DOHH2 (cell line): ENCODE data around the gene ADAP2.
"Not testable (repeated sequence)": the region's sequence is repeated elsewhere in the genome, so short reads cannot be mapped to it uniquely, and the experiment has no call there.

Source experiments
- H3F3A ChIP-seq: fragments of 200-600 bp; sonication (generic), shearing (Covaris generic); 2 replicates; pipeline ENCODE4 v1.6.0; 2016; ENCODE audit warnings: antibody characterized with exemption, mild to moderate bottlenecking; ENCODE audit not compliant: control insufficient read depth, insufficient read depth
- H3K27ac ChIP-seq: fragments of 200-600 bp; sonication (generic); 2 replicates; pipeline ENCODE4 v1.5.1; 2014; ENCODE audit warnings: low read depth, mild to moderate bottlenecking, low read length, moderate library complexity
- H3K27me3 ChIP-seq: fragments of 200-600 bp; sonication (generic); 2 replicates; pipeline ENCODE4 v1.6.1; 2014; ENCODE audit warnings: mild to moderate bottlenecking, low read length, mixed read lengths; ENCODE audit not compliant: control insufficient read depth
- H3K36me3 ChIP-seq: fragments of 200-600 bp; sonication (generic); 2 replicates; pipeline ENCODE4 v1.6.1; 2014; ENCODE audit warnings: mild to moderate bottlenecking, low read length, moderate library complexity, mixed read lengths; ENCODE audit not compliant: control insufficient read depth
- H3K4me1 ChIP-seq: fragments of 200-600 bp; sonication (generic); 2 replicates; pipeline ENCODE4 v1.6.1; 2014; ENCODE audit warnings: mild to moderate bottlenecking, low read length, mixed read lengths; ENCODE audit not compliant: control insufficient read depth
- H3K4me2 ChIP-seq: fragments of 200-600 bp; sonication (generic); 2 replicates; pipeline ENCODE4 v1.6.0; 2014; ENCODE audit warnings: mild to moderate bottlenecking, low read length, moderate library complexity
- H3K4me3 ChIP-seq: fragments of 200-600 bp; sonication (generic); 2 replicates; pipeline ENCODE4 v1.5.1; 2014; ENCODE audit warnings: mild to moderate bottlenecking, low read length, mixed read lengths
- H3K79me2 ChIP-seq: fragments of 200-600 bp; sonication (generic); 2 replicates; pipeline ENCODE4 v1.6.1; 2014; ENCODE audit warnings: mild to moderate bottlenecking, low read length, mixed read lengths; ENCODE audit not compliant: control insufficient read depth
- H3K9me2 ChIP-seq: fragments of 200-600 bp; sonication (generic); replicated peaks from 2 replicates; pipeline ENCODE4 v1.6.1; 2014; ENCODE audit warnings: mild to moderate bottlenecking, low read length, mixed read lengths; ENCODE audit not compliant: control insufficient read depth
- H3K9me3 ChIP-seq: fragments of 200-600 bp; sonication (generic); 2 replicates; pipeline ENCODE4 v1.6.1; 2014; ENCODE audit warnings: antibody characterized with exemption, low read length, mixed read lengths; ENCODE audit not compliant: control insufficient read depth, insufficient read depth
- H4K20me1 ChIP-seq: fragments of 200-600 bp; sonication (generic); 2 replicates; pipeline ENCODE4 v1.6.0; 2014; ENCODE audit warnings: low read depth, mild to moderate bottlenecking, antibody characterized with exemption, low read length, moderate library complexity; ENCODE audit not compliant: control insufficient read depth, insufficient read depth
- EZH2phosphoT487 ChIP-seq: fragments of 200-600 bp; sonication (generic); IDR thresholded peaks from 2 replicates; pipeline ENCODE4 v1.6.1; 2017; ENCODE audit warnings: borderline replicate concordance, mild to moderate bottlenecking, antibody characterized with exemption, low read length, moderate library complexity, mixed read lengths
- TF ChIP-seq, protein P1 (sequence below): fragments of 200-600 bp; sonication (generic); IDR thresholded peaks from one replicate; pipeline ENCODE4 v1.5.1; 2014; ENCODE audit warnings: antibody characterized with exemption, mild to moderate bottlenecking, low read depth, low read length; ENCODE audit not compliant: poor library complexity, severe bottlenecking

ADAP2 gene

DNA sequence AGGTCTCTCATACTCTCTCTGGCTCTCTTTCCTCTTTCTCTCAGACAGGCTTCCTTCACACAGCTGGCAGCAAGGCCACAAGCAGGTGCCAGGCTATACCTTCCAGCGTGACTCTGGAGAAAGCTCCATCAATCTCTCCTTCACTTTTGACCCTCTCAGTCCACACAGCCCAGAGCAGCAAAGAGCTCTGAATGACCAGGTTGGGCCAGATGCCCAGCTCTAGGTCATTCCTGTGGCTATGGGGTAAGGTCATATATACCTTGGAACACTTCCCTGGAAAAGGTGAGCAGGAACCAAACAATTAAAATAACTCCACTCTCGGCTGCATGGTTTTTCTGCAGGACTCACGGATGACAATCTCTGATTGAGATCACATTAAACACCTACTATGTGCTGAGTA is 8.8 kb downstream of the ADAP2 start:
- Histone ChIP-seq H3F3A (no peaks in the 10 kb centered on the region), H3K4me1 (peaks cover 5% of the 10 kb centered on the region), H3K4me2 (no peak overlapping the region), H3K27me3 (no peaks in the 10 kb centered on the region), H3K9me2 (no peaks in the 10 kb centered on the region), H3K79me2 (no peaks in the 10 kb centered on the region), H4K20me1 (no peaks in the 10 kb centered on the region), H3K36me3 (no peaks in the 10 kb centered on the region), H3K27ac (no peak overlapping the region), H3K4me3 (no peak overlapping the region), H3K9me3 (no peaks in the 10 kb centered on the region)
- TF ChIP-seq, protein P1, sequence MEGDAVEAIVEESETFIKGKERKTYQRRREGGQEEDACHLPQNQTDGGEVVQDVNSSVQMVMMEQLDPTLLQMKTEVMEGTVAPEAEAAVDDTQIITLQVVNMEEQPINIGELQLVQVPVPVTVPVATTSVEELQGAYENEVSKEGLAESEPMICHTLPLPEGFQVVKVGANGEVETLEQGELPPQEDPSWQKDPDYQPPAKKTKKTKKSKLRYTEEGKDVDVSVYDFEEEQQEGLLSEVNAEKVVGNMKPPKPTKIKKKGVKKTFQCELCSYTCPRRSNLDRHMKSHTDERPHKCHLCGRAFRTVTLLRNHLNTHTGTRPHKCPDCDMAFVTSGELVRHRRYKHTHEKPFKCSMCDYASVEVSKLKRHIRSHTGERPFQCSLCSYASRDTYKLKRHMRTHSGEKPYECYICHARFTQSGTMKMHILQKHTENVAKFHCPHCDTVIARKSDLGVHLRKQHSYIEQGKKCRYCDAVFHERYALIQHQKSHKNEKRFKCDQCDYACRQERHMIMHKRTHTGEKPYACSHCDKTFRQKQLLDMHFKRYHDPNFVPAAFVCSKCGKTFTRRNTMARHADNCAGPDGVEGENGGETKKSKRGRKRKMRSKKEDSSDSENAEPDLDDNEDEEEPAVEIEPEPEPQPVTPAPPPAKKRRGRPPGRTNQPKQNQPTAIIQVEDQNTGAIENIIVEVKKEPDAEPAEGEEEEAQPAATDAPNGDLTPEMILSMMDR: no peak
- TF ChIP-seq EZH2phosphoT487: no peak

DNA sequence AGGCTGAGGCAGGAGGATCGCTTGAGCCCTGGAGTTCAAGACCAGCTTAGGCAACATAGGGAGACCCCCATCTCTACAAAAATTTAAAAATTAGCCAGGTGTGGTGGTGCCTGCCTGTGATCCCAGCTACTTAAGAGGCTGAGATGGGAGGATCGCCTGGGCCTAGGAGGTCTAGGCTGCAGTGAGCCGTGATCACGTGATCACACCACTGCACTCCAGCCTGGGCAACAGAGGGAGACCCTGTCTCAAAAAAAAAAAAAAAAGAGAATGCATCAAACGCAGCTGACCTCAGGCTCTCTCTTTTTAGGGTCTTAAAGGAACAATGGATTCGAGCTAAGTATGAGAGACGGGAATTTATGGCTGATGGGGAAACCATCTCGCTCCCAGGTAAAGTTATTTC is 9.8 kb downstream of the ADAP2 start:
- H3K79me2 ChIP-seq, H3K27ac ChIP-seq, H3K36me3 ChIP-seq, H3K4me2 ChIP-seq, H3K9me3 ChIP-seq, H3F3A ChIP-seq, H3K4me1 ChIP-seq, H3K27me3 ChIP-seq, H3K9me2 ChIP-seq, H3K4me3 ChIP-seq, H4K20me1 ChIP-seq: not testable (repeated sequence)

DNA sequence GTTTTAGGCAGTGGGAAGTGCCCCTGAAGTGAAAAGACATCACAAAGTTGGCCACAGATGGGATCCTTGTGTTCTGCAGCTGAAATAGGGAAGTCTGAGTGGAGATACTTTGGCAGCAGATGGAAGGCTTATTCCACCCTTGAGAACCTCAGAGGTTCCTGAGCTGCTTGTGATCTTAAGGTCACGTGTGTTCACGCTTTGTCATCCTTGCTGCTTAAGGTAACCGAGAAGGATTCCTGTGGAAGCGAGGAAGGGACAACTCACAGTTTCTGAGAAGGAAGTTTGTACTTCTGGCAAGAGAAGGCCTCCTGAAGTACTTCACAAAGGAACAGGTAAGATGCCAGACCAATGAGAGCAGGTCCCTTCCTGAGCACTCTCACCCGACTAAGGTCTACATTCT is 12.2 kb downstream of the ADAP2 start:
- H3K27ac ChIP-seq: no peak overlapping the region

DNA sequence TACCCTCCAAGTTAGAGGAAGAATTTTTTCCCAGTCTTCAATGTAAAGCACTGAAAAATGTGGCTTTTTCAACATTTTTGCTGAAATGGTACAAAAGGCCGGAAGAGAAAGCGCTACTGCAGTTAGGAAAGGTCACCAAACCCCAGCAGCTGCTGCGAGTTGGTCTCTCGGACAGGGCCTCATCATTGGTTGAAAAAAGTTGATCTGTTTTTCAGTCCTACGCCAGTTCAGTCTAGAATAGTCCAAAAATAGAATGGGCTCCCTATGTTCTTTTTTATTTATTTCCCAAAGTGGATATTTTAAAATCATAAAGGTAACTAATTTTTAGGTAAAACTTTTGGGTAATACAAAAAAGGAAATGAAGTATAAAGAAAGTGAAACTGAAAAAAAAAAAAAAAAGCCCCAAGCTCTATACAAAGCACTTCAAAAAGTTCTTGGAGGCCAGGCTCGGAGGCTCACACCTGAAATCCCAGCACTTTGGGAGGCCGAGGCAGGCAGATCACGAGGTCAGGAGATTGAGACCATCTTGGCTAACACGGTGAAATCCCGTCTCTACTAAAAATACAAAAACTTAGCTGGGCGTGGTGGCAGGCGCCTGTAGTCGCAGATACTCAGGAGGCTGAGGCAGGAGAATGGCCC is 17.4 kb downstream of the ADAP2 start:
- no peak for TF ChIP-seq EZH2phosphoT487
- TF ChIP-seq, protein P1: no peak
- peak overlapping the region; percentile 1; the same call in 1 of the 2 replicates for H3K4me3 ChIP-seq
- H3K27ac ChIP-seq: no peak overlapping the region
- H3K36me3 ChIP-seq: no peaks in the 10 kb centered on the region
- H3K79me2 ChIP-seq: no peaks in the 10 kb centered on the region
- peak overlapping the region; percentile 41 for H3K4me2 ChIP-seq
- no peaks in the 10 kb centered on the region for H3F3A ChIP-seq
- no peaks in the 10 kb centered on the region for H3K27me3 ChIP-seq
- H4K20me1 ChIP-seq: no peaks in the 10 kb centered on the region
- H3K9me2 ChIP-seq: no peaks in the 10 kb centered on the region
- H3K4me1 ChIP-seq: peaks cover 10% of the 10 kb centered on the region
- H3K9me3 ChIP-seq: no peaks in the 10 kb centered on the region

More for the DNA sequence above, 12.2 kb downstream of the ADAP2 start:
- no peaks in the 10 kb centered on the region for H3K79me2 ChIP-seq
- H4K20me1 ChIP-seq: no peaks in the 10 kb centered on the region
- no peaks in the 10 kb centered on the region for H3K9me2 ChIP-seq
- no peaks in the 10 kb centered on the region for H3K9me3 ChIP-seq
- H3K4me2 ChIP-seq: no peak overlapping the region
- no peaks in the 10 kb centered on the region for H3K36me3 ChIP-seq
- TF ChIP-seq, protein P1: no peak
- no peak for TF ChIP-seq EZH2phosphoT487
- peaks cover 3% of the 10 kb centered on the region for H3K4me1 ChIP-seq
- no peaks in the 10 kb centered on the region for H3K27me3 ChIP-seq
- H3F3A ChIP-seq: no peaks in the 10 kb centered on the region
- no peak overlapping the region for H3K4me3 ChIP-seq
